Measurements from ENCODE around the gene SLC28A1.

DNA sequence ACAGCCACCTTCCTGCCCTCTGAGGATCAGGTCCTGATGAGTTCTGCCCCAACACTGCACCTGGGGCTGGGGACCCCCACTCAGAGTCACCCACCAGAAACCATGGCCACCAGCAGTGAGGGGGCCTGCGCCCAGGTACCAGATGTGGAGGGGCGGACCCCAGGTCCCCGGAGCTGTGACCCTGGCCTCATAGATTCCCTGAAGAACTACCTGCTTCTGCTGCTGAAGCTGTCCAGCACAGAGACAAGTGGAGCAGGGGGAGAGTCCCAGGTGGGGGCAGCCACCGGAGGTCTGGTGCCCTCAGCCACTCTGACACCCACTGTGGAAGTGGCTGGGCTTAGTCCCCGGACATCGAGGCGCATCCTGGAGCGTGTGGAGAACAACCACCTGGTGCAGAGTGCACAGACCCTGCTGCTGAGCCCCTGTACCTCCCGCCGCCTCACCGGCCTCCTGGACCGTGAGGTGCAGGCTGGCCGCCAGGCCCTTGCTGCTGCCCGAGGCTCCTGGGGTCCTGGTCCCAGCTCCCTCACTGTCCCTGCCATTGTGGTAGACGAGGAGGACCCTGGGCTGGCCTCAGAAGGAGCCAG lies 27.0 kb upstream of the SLC28A1 start:
- TF ChIP-seq, protein P1, sequence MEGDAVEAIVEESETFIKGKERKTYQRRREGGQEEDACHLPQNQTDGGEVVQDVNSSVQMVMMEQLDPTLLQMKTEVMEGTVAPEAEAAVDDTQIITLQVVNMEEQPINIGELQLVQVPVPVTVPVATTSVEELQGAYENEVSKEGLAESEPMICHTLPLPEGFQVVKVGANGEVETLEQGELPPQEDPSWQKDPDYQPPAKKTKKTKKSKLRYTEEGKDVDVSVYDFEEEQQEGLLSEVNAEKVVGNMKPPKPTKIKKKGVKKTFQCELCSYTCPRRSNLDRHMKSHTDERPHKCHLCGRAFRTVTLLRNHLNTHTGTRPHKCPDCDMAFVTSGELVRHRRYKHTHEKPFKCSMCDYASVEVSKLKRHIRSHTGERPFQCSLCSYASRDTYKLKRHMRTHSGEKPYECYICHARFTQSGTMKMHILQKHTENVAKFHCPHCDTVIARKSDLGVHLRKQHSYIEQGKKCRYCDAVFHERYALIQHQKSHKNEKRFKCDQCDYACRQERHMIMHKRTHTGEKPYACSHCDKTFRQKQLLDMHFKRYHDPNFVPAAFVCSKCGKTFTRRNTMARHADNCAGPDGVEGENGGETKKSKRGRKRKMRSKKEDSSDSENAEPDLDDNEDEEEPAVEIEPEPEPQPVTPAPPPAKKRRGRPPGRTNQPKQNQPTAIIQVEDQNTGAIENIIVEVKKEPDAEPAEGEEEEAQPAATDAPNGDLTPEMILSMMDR (conservative IDR thresholded peaks at IDR 0.05; ENCODE audit: low read length) = no peak
- TF ChIP-seq EZH2phosphoT487 (IDR thresholded peaks at IDR 0.05; ENCODE audit: borderline replicate concordance, low read depth, low read length) = no peak

All from OCI-LY7 (cell line).